ENCODE data around the gene STRADA.

Gene STRADA
- 19.0 to 19.5 reads per million in 2 donors for total RNA-seq

- peak; percentile 97 to 99 (median 98) for DNase-seq
These were observed at the start of gene STRADA for GRCh38 chr17:63741408-63742173. Gene STRADA, minus strand, starts transcription at chr17:63741799. Its CDS starts 13,430 bp downstream, at chr17:63728369.

DNA sequence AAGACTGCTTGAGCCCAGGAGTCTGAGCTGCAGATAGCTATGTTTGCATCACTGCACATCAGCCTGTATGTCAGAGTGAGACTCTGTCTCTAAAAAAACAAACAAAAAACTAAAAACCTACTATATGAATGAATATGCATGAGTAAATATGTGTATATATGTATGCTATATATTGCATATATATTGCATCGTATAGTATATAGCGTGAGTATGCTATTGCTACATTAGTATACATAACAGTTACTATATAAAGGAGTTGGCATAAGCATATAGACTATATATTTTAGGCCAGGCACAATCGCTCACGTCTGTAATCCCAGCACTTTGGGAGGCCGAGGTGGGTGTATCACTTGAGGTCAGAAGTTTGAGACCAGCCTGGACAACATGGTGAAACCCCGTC is 48.5 kb upstream of the STRADA start:
- no peak for DNase-seq

- DNase-seq = no peak
These were observed 45.5 kb upstream of the STRADA start for GRCh38 chr17:63786971-63787711.

DNA sequence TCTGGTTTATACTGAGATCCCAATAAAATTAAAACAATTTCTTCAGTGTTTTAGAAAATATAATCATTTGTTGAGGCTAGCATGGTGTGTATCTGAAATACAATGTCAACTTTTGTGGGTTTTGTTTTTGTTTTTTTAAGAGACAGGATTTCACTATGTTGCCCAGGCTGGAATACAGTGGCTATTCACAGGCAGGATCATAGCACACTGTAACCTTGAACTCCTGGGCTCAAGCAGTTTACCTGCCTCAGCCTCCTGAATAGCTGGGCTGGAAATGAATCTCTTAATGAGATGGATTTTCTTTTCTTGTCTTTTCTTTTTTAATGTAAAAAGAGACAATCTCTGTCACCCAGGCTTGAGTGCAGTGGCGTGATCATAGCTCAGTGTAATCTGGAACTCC is 44.5 kb upstream of the STRADA start:
- DNase-seq = no peak

DNA sequence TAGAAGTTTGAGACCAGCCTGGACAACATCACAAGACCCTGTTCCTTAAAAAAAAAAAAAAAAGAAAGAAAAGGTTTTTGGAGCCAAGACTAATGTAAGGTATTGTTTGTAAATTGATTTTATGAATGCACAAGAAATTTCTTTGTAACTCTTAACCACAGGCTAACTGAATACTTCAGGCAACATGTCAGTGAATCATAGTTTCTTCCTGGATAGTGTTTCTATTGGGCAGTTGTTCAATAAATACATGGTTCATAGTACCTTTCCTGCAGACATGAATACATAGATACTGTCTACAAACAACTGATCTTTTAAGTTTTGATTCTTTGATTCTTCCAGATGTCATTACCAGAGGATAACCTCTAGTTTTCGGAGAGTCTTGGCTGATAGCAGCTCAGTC is 44.0 kb upstream of the STRADA start:
- DNase-seq = no peak

- DNase-seq = no peak
These were observed 41.9 kb upstream of the STRADA start for GRCh38 chr17:63783522-63783921.

DNA sequence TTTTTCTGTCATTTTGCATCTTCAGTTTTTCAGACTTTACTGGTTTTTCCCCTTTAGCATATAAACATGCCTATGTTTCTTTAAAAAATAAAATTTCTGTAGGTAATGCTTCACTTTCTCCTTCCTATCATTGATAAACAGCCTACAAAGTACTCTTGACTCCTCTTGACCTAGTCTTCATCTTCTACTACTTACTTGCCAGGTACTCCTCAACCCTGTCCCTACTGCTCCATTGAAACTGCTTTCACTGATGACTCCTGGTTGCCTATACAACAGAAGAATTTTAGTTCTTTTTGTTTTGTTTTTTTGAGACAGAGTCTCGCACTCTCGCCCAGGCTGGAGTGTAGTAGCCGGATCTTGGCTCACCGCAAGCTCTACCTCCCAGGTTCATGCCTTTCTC is 39.3 kb upstream of the STRADA start:
- DNase-seq = no peak

DNA sequence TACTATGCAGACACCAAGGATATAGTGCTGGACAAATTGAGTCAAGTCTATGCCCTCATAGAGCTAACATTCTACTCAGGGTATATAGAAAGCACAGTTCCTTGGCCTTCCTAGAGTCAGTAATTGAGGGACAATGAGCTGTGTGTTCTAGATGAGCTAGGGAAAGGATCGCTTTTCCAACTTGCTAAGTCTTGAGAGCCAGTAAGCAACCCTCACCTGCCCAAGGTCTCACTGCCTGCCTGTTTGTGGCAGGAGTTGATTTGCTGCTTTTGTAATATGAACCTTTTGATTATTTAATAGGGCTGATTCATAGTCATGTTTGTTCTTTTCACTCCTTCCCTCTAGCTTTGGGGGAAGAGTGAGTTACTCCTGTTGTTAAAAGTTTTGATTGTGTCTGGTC is 38.9 kb upstream of the STRADA start:
- no peak for DNase-seq

DNA sequence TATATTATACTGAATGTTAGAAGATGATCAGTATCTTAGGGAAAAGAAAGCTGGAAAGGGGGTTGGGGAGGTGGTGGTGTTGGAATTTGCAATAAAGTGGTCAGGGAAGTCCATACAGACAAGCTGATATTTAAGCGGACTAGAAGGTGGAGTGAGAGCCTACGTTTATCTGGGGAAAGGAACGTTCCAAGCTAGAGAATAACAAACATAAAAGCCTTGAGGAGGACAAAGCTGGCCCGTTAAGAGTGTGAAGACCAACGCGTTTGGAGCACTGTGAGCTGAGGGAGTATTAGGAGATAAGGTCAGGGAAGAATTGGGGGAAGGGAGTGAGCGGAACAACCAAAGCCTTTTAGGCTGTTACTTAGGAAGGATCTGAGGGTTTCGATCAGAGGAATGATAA is 33.8 kb upstream of the STRADA start:
- no peak for DNase-seq

- DNase-seq = peak in 1 of 5 experiments; percentile 56
These were observed 33.3 kb upstream of the STRADA start for GRCh38 chr17:63774969-63775265.

GRCh38 chr17:63774141-63774968 is 32.8 kb upstream of the STRADA start, which contains the start of gene DDX42:
Gene DDX42, plus strand, starts transcription at chr17:63774170. Its CDS starts 12,880 bp downstream, at chr17:63787050.
- peak in 2 of 5 experiments; percentile 73 to 86 for DNase-seq

GRCh38 chr17:63773272-63774140 is 31.9 kb upstream of the STRADA start, which contains the start of gene CCDC47:
Gene CCDC47, minus strand, starts transcription at chr17:63773597. Its CDS starts 7,422 bp downstream, at chr17:63766175.
- peak; percentile 92 to 100 (median 98) for DNase-seq

DNA sequence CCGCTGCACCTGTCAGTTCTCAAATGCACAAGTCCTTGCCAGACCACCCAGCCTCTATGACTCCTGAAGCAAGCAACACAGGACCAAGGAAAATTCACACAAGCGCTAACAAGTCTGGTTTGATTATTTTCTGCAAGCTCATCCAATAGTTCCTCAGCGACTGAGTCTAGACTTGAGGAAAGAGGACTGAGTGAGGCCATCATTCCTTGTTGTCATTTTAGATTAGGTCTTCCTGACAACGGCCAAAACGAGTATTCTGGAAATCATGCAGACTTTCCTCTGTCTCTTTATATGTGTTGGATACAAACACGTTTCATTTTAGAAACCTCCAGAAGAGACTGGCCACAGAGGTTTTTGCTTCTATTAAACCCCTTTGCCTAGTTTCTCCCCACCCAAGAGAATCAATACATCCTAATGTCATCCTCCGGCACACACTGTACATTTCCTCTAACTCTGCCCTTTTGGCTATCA is 31.2 kb upstream of the STRADA start:
- peak in 1 of 5 experiments; percentile 13 for DNase-seq

DNA sequence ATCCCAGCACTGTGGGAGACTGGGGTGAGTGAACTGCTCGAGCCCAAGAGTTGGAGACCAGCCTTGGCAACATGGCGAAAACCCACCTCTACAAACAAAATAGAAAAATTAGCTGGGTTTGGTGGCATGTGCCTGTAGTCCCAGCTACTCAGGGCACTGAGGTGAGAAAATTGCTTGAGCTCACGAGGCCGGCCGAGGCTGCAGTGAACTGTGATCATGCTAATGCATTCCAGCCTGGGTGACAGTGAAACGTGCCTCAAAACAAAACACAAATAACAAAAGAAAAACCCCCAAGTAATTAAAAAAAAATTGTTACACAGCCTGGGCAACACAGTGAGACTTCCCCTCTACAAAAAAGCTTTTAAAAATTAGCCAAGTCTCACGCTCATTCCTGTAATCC is 26.8 kb upstream of the STRADA start:
- no peak for DNase-seq

GRCh38 chr17:63766754-63767153 is 25.2 kb upstream of the STRADA start:
- DNase-seq = no peak

DNA sequence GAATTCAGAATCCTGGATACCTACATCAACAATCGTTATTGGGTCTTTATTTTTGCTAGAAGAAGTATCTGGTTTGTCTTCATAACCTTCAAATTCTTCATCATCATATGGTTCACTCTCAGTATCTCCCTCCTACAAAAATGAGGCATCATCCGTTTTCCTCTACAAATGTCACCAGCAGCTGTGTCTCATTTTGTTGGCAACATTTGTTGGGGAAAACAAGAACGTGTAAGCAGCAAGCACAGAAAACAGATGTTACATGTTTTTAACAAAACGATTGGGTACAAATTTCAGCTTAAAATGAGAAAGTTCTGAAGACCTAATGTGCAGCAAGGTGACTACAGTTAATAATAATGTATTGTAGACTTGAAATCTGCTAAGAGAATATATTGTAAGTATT is 23.1 kb upstream of the STRADA start:
- no peak for DNase-seq

DNA sequence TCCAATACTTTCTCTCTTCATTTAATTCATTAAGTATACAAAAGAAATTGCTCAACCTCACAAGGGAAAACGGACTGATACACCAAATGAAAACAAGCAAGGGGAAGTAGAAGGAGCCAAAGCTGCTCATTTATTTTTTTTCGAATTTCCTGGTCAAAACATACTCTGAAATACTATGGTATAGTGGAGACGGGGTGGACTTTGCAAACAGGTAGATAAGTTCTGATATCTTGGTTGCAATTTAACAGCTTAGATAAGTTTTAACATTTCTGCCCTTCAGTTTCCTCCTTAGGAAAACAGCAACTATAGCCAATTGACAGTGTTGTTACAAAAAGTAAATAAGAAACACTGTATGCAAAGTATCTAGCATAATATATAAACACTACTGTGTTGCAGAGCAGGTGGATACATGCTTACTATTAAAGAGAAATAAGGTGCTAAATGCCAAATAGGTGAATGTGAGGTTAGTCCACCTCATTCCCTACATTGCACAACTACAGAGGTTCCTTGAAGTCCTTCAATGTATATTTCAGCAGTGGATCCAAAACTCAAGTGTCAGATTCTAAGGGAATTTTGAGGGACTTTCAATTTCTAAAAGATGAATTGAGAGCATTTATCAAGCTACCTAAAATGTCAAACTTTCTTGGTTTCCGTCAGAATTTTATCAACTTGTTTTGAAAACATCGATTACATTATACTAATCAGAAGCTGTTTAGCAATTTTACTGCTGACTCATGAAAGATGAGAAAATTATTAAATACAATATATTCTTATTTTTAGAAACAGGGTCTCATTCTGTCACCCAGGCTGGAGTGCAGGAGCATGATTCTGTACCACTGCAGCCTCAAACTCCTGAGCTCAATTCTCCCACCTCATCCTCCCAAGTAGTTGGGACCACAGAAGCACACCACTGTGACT is 20.8 kb upstream of the STRADA start:
- no peak for DNase-seq

- DNase-seq = no peak
These were observed 19.4 kb upstream of the STRADA start for GRCh38 chr17:63760771-63761539.

GRCh38 chr17:63758428-63758827 is 16.8 kb upstream of the STRADA start:
- DNase-seq = no peak

GRCh38 chr17:63754046-63754445 is 12.4 kb upstream of the STRADA start:
- no peak for DNase-seq
